Measurements from ENCODE around the gene RGS2. TPM values are rescaled to one million over a fixed set of nuclear protein-coding genes. Genes with fewer than 3 reads are reported as not detected.

Gene RGS2
- total and polyA plus RNA-seq, 9 of the 15 experiments (the other 6 are each of a cell fraction or from before 2014, with no cell fraction given), result 2.5 to 5.4 (median 3.8) TPM

- Histone ChIP-seq H2AFZ (ENCODE audit: low read depth, low read length) (no peak overlapping the region; the same call in 1 of the 2 replicates), H3K36me3 (ENCODE audit: control insufficient read depth, insufficient read depth, low read length) (no peaks in the 10 kb centered on the region), H4K20me1 (replicated peaks; ENCODE audit: control insufficient read depth, insufficient read depth, low read length) (no peaks in the 10 kb centered on the region), H3K27me3 (ENCODE audit: control insufficient read depth in 2 of 2, insufficient read depth in 2 of 2, low read length in 2 of 2) (no peaks in the 10 kb centered on the region), H3K27ac (ENCODE audit: extremely low read depth, low read depth, low read length) (no peak overlapping the region), H3K4me3 (no peak overlapping the region), H3K4me1 (replicated peaks in 1 of 2; ENCODE audit: control insufficient read depth in 2 of 2, insufficient read depth in 2 of 2, low read length in 2 of 2) (peaks cover 6 to 14% of the 10 kb centered on the region in 2 experiments; a peak in 4 of 5 replicates), H3K4me2 (ENCODE audit: insufficient read depth, low read length) (no peak overlapping the region), H3K9me3 (replicated peaks; ENCODE audit: control insufficient read depth, insufficient read depth, low read depth, low read length) (no peaks in the 10 kb centered on the region), H3K79me2 (ENCODE audit: control insufficient read depth, insufficient read depth, low read length) (no peaks in the 10 kb centered on the region), H3K9ac (ENCODE audit: insufficient read depth in 1 of 2, low read depth in 2 of 2, low read length in 2 of 2) (no peak overlapping the region), H3K9me1 (ENCODE audit: control insufficient read depth, insufficient read depth, low read length) (no peaks in the 10 kb centered on the region)
- FAIRE-seq (no peak), ATAC-seq (no peak), DNase-seq (ENCODE audit: extremely low read depth in 1 of 4, low spot score in 3 of 4) (no peak)
- BruUV-seq (replicated peaks), result no TSS peak
- WGBS (ENCODE audit: insufficient coverage, low coverage, missing lambda C conversion rate), result 66% methylated on average over 5 of the region's 5 CpGs
- CTCF ChIA-PET (ENCODE audit: low intra/inter-chr PET ratio), result no interaction called here
- intact Hi-C loops (cut with micrococcal nuclease), result no loop called here
- TF ChIP-seq SPI1 (IDR thresholded peaks at IDR 0.05; ENCODE audit: borderline replicate concordance, low read depth, low read length), result peak; percentile 39; the same call in 1 of the 2 replicates
- no peak for TF ChIP-seq SMARCA5 (IDR thresholded peaks at IDR 0.05)
- in situ Hi-C loops (cut with MboI), result loop anchor here (10.0 kb wide), 1 partner anchor 204 kb away; no protein-coding TSS in a partner anchor
- POLR2A ChIA-PET, result interaction anchor here (0.6 to 2.3 kb wide), 8 partner anchors 11 to 1437 kb away, joined by 3 to 7 read pairs (median 3); partner anchors contain the start of genes RO60 and UCHL5
Observed at GRCh38 chr1:192810253-192810880, 1.5 kb downstream of the RGS2 start.

- Histone ChIP-seq H3K4me2 (ENCODE audit: insufficient read depth, low read length) (no peak overlapping the region), H3K4me1 (replicated peaks in 1 of 2; ENCODE audit: control insufficient read depth in 2 of 2, insufficient read depth in 2 of 2, low read length in 2 of 2) (peaks cover 6 to 14% of the 10 kb centered on the region in 2 experiments; a peak in 4 of 5 replicates), H3K9me1 (ENCODE audit: control insufficient read depth, insufficient read depth, low read length) (no peaks in the 10 kb centered on the region), H4K20me1 (replicated peaks; ENCODE audit: control insufficient read depth, insufficient read depth, low read length) (no peaks in the 10 kb centered on the region), H3K9me3 (replicated peaks; ENCODE audit: control insufficient read depth, insufficient read depth, low read depth, low read length) (no peaks in the 10 kb centered on the region), H2AFZ (ENCODE audit: low read depth, low read length) (no peak overlapping the region), H3K27ac (ENCODE audit: extremely low read depth, low read depth, low read length) (no peak overlapping the region), H3K4me3 (no peak overlapping the region), H3K79me2 (ENCODE audit: control insufficient read depth, insufficient read depth, low read length) (no peaks in the 10 kb centered on the region), H3K36me3 (ENCODE audit: control insufficient read depth, insufficient read depth, low read length) (no peaks in the 10 kb centered on the region), H3K27me3 (ENCODE audit: control insufficient read depth in 2 of 2, insufficient read depth in 2 of 2, low read length in 2 of 2) (no peaks in the 10 kb centered on the region), H3K9ac (ENCODE audit: insufficient read depth in 1 of 2, low read depth in 2 of 2, low read length in 2 of 2) (no peak overlapping the region)
- in situ Hi-C loops (cut with MboI) (loop anchor here (10.0 kb wide), 1 partner anchor 204 kb away; no protein-coding TSS in a partner anchor), intact Hi-C loops (cut with micrococcal nuclease) (no loop called here)
- FAIRE-seq (no peak), ATAC-seq (no peak), DNase-seq (ENCODE audit: extremely low read depth in 1 of 4, low spot score in 3 of 4) (no peak)
- BruUV-seq (replicated peaks), result no TSS peak
- WGBS (ENCODE audit: insufficient coverage, low coverage, missing lambda C conversion rate), result 26% methylated on average over 3 of the region's 3 CpGs
- no peak for TF ChIP-seq ZNF146 (CRISPR knock-in tag; IDR thresholded peaks at IDR 0.05; ENCODE audit: unreplicated experiment)
- TF ChIP-seq TRIM25 (IDR thresholded peaks at IDR 0.05; ENCODE audit: borderline replicate concordance), result no peak
- TF ChIP-seq NCOA4 (IDR thresholded peaks at IDR 0.05; ENCODE audit: partially characterized antibody), result no peak
- TF ChIP-seq CBFB (CRISPR knock-in tag; IDR thresholded peaks at IDR 0.05), result no peak
- TF ChIP-seq PHB2 (IDR thresholded peaks at IDR 0.05; ENCODE audit: low read depth), result no peak
- TF ChIP-seq PHF20 (IDR thresholded peaks at IDR 0.05; ENCODE audit: partially characterized antibody), result no peak
- TF ChIP-seq CBX2 (IDR thresholded peaks at IDR 0.05; ENCODE audit: insufficient read depth, low read length, poor library complexity, severe bottlenecking), result no peak
- no peak for TF ChIP-seq ZNF551 (CRISPR knock-in tag; IDR thresholded peaks at IDR 0.05)
- no peak for TF ChIP-seq BRF2 (IDR thresholded peaks at IDR 0.05; ENCODE audit: borderline replicate concordance, insufficient read depth, insufficient read length)
- no peak for TF ChIP-seq CBFA2T3 (IDR thresholded peaks at IDR 0.05)
- ChIA-PET CTCF (ENCODE audit: low intra/inter-chr PET ratio) (no interaction called here), POLR2A (interaction anchor here (0.6 to 2.3 kb wide), 7 partner anchors 10 to 1436 kb away, joined by 3 to 7 read pairs (median 3); partner anchors contain the start of genes RO60 and UCHL5)
Observed at GRCh38 chr1:192811006-192811405, 2.2 kb downstream of the RGS2 start.
